HEK293T (cell line): ENCODE data around the gene PRR19.
"Not testable (repeated sequence)": the region's sequence is repeated elsewhere in the genome, so short reads cannot be mapped to it uniquely, and the experiment has no call there.

Experiments used
- CTCF ChIA-PET: fragments of 350-600 bp; formaldehyde crosslinking; extraction: SDS; loops from one replicate; lab custom pipeline; 2021; ENCODE audit warnings: antibody characterized with exemption, inconsistent platforms; lab: Yijun Ruan, JAX
- POLR2A ChIA-PET: fragments of 350-600 bp; formaldehyde crosslinking; extraction: SDS; loops from one replicate; lab custom pipeline; 2020; ENCODE audit warnings: antibody characterized with exemption, inconsistent platforms; lab: Yijun Ruan, JAX
- DNase-seq: peaks from one replicate; pipeline ENCODE4 v3.0.0; 2012; ENCODE audit warnings: mixed read lengths; ENCODE audit errors: extremely low spot score
- ARNT ChIP-seq: fragments of 450-650 bp; IDR thresholded peaks from 2 replicates; pipeline ENCODE4 v1.6.1; 2017; ENCODE audit warnings: mild to moderate bottlenecking
- BHLHE40 ChIP-seq: fragments of 450-650 bp; IDR thresholded peaks from 2 replicates; pipeline ENCODE4 v1.6.1; 2016; ENCODE audit warnings: mild to moderate bottlenecking, moderate library complexity, borderline replicate concordance
- CTBP1 ChIP-seq: fragments of 450-650 bp; IDR thresholded peaks from 2 replicates; pipeline ENCODE4 v1.6.1; 2016; ENCODE audit warnings: borderline replicate concordance
- ELF4 ChIP-seq: fragments of 450-650 bp; IDR thresholded peaks from 2 replicates; pipeline ENCODE4 v1.6.1; 2017; ENCODE audit warnings: antibody characterized with exemption
- FOXA1 ChIP-seq: fragments of 450-650 bp; IDR thresholded peaks from 2 replicates; pipeline ENCODE4 v1.6.1; 2016; ENCODE audit warnings: mild to moderate bottlenecking
- FOXK2 ChIP-seq: fragments of 450-650 bp; IDR thresholded peaks from 2 replicates; pipeline ENCODE4 v1.6.1; 2016; ENCODE audit warnings: mild to moderate bottlenecking
- FOXM1 ChIP-seq: fragments of 450-650 bp; IDR thresholded peaks from 2 replicates; pipeline ENCODE4 v1.6.1; 2017; ENCODE audit warnings: mild to moderate bottlenecking, borderline replicate concordance
- HDGF ChIP-seq: fragments of 450-650 bp; IDR thresholded peaks from 2 replicates; pipeline ENCODE4 v1.6.1; 2017; ENCODE audit warnings: antibody characterized with exemption, borderline replicate concordance
- L3MBTL2 ChIP-seq: fragments of 450-650 bp; conservative IDR thresholded peaks from 2 replicates; pipeline ENCODE4 v1.6.1; 2016; ENCODE audit warnings: mild to moderate bottlenecking
- LEF1 ChIP-seq: fragments of 450-650 bp; IDR thresholded peaks from 2 replicates; pipeline ENCODE4 v1.6.1; 2017; ENCODE audit warnings: mild to moderate bottlenecking, borderline replicate concordance
- NFRKB ChIP-seq: fragments of 450-650 bp; IDR thresholded peaks from 2 replicates; pipeline ENCODE4 v1.6.1; 2016; ENCODE audit warnings: mild to moderate bottlenecking, moderate library complexity
- SP1 ChIP-seq: fragments of 450-650 bp; IDR thresholded peaks from 2 replicates; pipeline ENCODE4 v1.6.1; 2017
- SUZ12 ChIP-seq: fragments of 450-650 bp; IDR thresholded peaks from 2 replicates; pipeline ENCODE4 v1.6.1; 2016; ENCODE audit warnings: mild to moderate bottlenecking
- TARDBP ChIP-seq: fragments of 450-650 bp; IDR thresholded peaks from 2 replicates; pipeline ENCODE4 v1.6.1; 2016
- ZNF384 ChIP-seq: fragments of 450-650 bp; IDR thresholded peaks from 2 replicates; pipeline ENCODE4 v1.6.1; 2016
- TF ChIP-seq, protein P1 (sequence below): fragments of 450-650 bp; IDR thresholded peaks from 2 replicates; pipeline ENCODE4 v1.6.1; 2016

PRR19 gene

DNA sequence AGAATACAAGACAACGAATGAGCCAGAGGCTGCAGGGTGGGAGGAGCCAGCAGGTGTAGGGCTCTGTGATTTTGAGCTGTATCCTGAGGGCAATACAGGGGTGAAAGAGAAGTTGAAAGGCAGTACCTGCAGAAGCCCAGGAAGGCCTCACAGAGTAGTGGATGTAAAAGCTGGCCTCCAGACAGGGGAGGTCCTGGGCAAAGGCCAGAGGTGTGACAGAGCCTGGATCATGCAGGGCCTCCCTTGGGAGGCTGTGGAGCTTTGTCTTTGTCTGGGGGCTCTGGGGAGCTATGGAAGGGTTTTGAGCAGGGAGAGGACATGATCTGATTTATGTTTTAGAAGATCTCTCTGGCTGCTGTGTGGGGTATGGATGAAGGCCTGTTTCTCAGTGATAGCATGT lies 26.2 kb downstream of the PRR19 start:
- no peak for DNase-seq
- POLR2A ChIA-PET = interaction anchor here (1.0 to 1.2 kb wide), 2 partner anchors 68 to 82 kb away, joined by 3 read pairs; no protein-coding TSS in a partner anchor
- CTCF ChIA-PET = interaction anchor here (1.9 kb wide), 1 partner anchor 32 kb away, joined by 6 read pairs; no protein-coding TSS in a partner anchor
- TF ChIP-seq ARNT (no peak), TARDBP (no peak), L3MBTL2 (no peak), ZNF384 (no peak), SP1 (no peak), ELF4 (no peak), LEF1 (no peak), FOXM1 (no peak), HDGF (no peak), FOXA1 (no peak), NFRKB (no peak)
- TF ChIP-seq, protein P1, sequence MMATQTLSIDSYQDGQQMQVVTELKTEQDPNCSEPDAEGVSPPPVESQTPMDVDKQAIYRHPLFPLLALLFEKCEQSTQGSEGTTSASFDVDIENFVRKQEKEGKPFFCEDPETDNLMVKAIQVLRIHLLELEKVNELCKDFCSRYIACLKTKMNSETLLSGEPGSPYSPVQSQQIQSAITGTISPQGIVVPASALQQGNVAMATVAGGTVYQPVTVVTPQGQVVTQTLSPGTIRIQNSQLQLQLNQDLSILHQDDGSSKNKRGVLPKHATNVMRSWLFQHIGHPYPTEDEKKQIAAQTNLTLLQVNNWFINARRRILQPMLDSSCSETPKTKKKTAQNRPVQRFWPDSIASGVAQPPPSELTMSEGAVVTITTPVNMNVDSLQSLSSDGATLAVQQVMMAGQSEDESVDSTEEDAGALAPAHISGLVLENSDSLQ = no peak

- POLR2A ChIA-PET = interaction anchor here (1.2 kb wide), 1 partner anchor 67 kb away, joined by 3 read pairs; no protein-coding TSS in a partner anchor
- CTCF ChIA-PET = interaction anchor here (1.9 kb wide), 1 partner anchor 32 kb away, joined by 6 read pairs; no protein-coding TSS in a partner anchor
- no peak for DNase-seq
- TF ChIP-seq NFRKB = no peak
- TF ChIP-seq SP1 = no peak
- TF ChIP-seq FOXM1 = no peak
- TF ChIP-seq CTBP1 = no peak
- TF ChIP-seq ARNT = no peak
- TF ChIP-seq ELF4 = no peak
- TF ChIP-seq FOXA1 = no peak
- TF ChIP-seq, protein P1 = no peak
- TF ChIP-seq L3MBTL2 = no peak
- TF ChIP-seq TARDBP = no peak
- TF ChIP-seq HDGF = no peak
- no peak for TF ChIP-seq FOXK2
- TF ChIP-seq ZNF384 = no peak
- TF ChIP-seq SUZ12 = no peak
- no peak for TF ChIP-seq LEF1
- no peak for TF ChIP-seq BHLHE40
Observed at GRCh38 chr19:42328854-42329253, 26.9 kb downstream of the PRR19 start.

GRCh38 chr19:42330241-42330711 lies 28.3 kb downstream of the PRR19 start:
- ChIA-PET CTCF (interaction anchor here (1.2 kb wide), 1 partner anchor 84 kb away, joined by 3 read pairs; no protein-coding TSS in a partner anchor), POLR2A (interaction anchor here (1.1 to 1.3 kb wide), 2 partner anchors 67 to 88 kb away, joined by 3 to 7 read pairs; partner anchors contain the start of gene GSK3A)
- TF ChIP-seq CTBP1 (no peak), TARDBP (no peak), FOXK2 (no peak), FOXA1 (no peak), HDGF (no peak), FOXM1 (no peak), ELF4 (no peak), SP1 (no peak), ARNT (no peak), ZNF384 (no peak)
- TF ChIP-seq, protein P1 = no peak
- no peak for DNase-seq

DNA sequence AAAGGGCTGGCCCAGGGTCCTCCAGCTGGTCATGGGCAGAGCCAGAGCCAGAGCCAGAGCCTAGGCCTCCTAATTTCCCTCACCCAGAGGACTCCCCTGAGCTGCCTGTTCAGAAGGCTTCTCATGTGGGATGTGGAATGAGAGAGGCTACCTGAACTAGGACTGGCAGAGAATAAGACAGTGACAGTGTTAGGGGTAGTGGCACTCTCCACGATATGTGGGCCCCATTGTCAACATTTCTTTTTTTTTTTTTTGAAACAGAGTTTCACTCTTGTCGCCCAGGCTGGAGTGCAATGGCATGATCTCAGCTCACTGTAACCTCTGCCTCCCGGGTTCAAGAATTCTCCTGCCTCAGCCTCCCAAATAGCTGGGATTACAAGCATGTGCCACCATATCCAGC lies 29.4 kb downstream of the PRR19 start:
- CTCF ChIA-PET = not testable (repeated sequence)

GRCh38 chr19:42332059-42332458 lies 30.1 kb downstream of the PRR19 start:
- ChIA-PET POLR2A (no interaction called here), CTCF (no interaction called here)
- no peak for DNase-seq
- TF ChIP-seq ZNF384 (no peak), FOXK2 (no peak), FOXM1 (no peak), LEF1 (no peak)
- TF ChIP-seq, protein P1 = no peak

More for the DNA sequence above, 29.4 kb downstream of the PRR19 start:
- POLR2A ChIA-PET = interaction anchor here (0.5 to 1.3 kb wide), 2 partner anchors 66 to 264 kb away, joined by 3 to 7 read pairs; no protein-coding TSS in a partner anchor
- DNase-seq = not testable (repeated sequence)

GRCh38 chr19:42333018-42333417 lies 31.1 kb downstream of the PRR19 start:
- ChIA-PET POLR2A (no interaction called here), CTCF (no interaction called here)
- no peak for DNase-seq
- TF ChIP-seq TARDBP (no peak), ELF4 (no peak), ARNT (no peak), NFRKB (no peak)
